ENCODE measurements around the gene WDPCP.
"Not testable (repeated sequence)": the region's sequence is repeated elsewhere in the genome, so short reads cannot be mapped to it uniquely, and the experiment has no call there.

GRCh38 chr2:63608865-63609264 lies 20.6 kb upstream of the WDPCP start:
- TF ChIP-seq CTCF, POLR2A (IDR thresholded peaks at IDR 0.05): not testable (repeated sequence)
